Cardiac septum (tissue), 1 donor: Measurements from ENCODE around the gene SLC5A3. TPM values are rescaled to one million over a fixed set of nuclear protein-coding genes. Genes with fewer than 3 reads are reported as not detected.

Experiments used
- DNase-seq: peaks from one replicate; pipeline ENCODE4 v3.0.0-alpha.2; 2020; ENCODE audit warnings: low spot score
- intact Hi-C: fragments of 100-400 bp; cut with DNase I; formaldehyde crosslinking; loops from one replicate; pipeline ENCODE4 v1.14.0; 2022
- long read RNA-seq: library from polyadenylated mRNA; unstranded; transcript quantifications from one replicate; pipeline ENCODE4 v2.0.0, GENCODE V29; 2021
- total RNA-seq: library from RNA; stranded (reverse); fragmentation: NEBNext Ultra II Directional; extraction: Animal tissue kit (Norgen Biotek cat#: 25700); gene quantifications from one replicate; pipeline ENCODE4 v1.2.1, GENCODE V29; 2021
- donor health status: DM: no; HTN: no; CAD: no.

SLC5A3 gene
- 5.0 TPM for total RNA-seq
- long read RNA-seq, full-length matches to known transcripts = 2 of 5 reads
- long read RNA-seq, partial matches to known transcripts = 0 of 5 reads
- long read RNA-seq, other reads (novel, unspliced or antisense) = 3 of 5 reads

DNA sequence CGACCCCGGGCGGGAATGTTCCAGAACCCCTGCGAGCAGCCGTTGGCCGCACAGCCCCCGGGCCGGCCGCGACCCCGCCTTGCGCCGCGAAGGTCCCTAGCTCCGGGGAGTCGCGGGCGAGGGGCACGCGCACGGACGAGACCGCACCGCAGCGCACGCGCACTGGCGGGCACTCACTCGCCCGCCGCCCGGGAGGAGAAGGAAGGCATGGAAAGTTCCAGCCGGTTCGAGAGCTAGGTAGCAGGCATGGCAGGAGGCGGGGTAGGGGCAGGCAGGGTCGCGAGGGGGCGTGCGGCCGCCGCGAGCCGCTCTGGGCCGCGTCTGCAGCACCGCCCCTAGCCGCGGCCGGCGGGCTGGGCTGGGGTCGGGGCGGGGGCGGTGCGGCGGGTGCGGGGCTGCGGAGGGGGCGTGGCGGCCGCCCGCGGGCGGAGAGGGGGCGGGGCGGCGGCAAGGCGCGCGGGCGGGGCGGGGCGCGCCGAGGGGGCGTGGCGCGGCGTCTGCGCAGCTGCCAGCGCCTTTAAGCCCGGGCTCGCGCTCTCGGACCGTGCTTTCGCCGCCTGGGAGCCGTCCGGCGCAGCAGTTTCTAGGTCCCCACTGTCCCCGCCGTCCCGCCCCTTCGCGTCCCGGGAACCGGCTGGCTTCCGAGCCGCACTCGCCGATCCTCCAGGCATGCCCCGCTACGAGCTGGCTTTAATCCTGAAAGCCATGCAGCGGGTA lies at the start of gene SLC5A3, which contains the start of gene MRPS6:
Gene SLC5A3, plus strand, starts transcription at position 547 of the 717 bp plus-strand sequence. CDS start 21,621 bp downstream, outside the sequence.
Gene MRPS6, plus strand, starts transcription at position 547 of the 717 bp plus-strand sequence. Its CDS starts 123 bp downstream, at position 670.
- peak; percentile 94 for DNase-seq
- intact Hi-C loops = loop anchor here (5.0 kb wide), 5 partner anchors 54 to 274 kb away; no protein-coding TSS in a partner anchor

DNA sequence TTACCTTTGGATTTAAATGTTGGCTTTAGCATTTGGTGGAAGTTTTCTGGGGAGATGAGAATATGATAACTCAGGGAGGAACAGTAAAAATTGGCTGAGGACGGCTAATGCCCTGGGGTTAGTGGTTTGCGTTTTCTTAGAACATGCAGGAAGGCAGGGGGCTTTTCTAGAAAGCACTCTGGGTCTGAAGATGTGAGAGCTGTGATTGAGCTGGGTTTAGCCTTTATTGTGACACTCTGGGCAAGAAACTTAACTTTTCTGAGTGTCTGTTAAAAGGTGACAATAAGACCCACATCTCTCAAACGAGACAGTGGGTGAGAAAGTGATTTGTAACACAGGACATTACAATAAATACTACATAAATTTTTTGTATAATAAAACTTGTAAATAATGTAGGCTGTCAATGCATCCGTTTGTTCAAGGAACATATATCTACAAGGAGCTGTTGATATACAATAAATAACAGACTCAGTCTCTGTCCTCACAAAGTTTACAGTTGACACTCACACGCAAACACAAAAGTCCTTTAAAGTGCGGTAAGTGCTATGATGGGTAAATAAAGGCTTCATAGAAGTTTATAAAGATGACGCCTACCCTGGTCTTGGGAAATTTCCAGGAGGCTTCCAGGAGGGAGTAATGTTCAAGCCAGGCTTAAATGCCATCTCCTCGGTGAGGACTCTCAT lies 49.5 kb upstream of the SLC5A3 start:
- intact Hi-C loops = no loop called here

DNA sequence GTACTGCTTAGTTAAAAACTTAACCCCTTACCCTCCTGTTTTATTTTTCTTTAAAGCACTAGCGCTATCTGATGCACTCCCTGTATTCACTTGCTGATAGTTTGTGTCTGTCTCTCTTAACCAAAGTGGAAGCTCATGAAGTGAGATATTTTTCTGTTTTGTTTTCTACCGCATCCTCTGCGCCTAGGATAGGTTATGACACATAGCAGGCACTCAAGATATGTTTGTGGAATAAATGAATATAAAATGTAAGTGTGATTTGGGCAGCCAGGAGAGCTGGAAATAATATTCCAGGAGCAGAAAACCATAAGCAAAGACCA lies 49.0 kb upstream of the SLC5A3 start:
- no peak for DNase-seq
- intact Hi-C loops = no loop called here

More for the DNA sequence above, 49.5 kb upstream of the SLC5A3 start:
- DNase-seq = no peak

DNA sequence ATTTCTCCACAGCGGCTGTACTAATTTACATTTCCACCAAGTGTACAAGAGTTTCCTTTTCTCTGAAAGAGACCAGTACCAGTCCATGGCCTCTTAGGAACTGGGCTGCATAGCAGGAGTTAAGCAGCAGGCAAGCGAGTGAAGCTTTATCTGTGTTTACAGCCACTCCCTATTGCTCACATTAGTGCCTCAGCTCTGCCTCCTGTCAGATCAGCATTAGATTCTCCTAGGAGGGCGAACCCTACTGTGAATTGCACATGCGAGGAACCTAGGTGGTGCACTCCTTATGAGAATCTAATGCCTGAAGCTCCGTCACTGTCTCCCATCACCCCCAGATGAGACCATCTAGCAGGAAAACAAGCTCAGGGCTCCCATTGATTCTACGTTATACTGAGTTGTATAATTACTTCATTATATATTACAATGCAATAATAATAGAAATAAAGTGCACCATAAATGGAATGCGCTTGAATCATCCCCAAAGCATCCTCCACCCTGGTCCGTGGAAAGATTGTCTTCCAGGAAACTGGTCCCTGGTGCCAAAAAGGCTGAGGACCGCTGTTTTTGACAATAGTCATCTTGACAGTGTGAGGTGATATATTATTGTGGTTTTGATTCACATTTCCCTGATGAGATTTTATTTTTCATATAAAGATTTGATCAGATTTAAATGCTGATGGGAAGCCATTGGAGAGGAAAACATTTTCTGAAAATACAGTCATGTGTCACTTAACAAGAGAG lies 45.5 kb upstream of the SLC5A3 start:
- no peak for DNase-seq
- intact Hi-C loops = no loop called here

DNA sequence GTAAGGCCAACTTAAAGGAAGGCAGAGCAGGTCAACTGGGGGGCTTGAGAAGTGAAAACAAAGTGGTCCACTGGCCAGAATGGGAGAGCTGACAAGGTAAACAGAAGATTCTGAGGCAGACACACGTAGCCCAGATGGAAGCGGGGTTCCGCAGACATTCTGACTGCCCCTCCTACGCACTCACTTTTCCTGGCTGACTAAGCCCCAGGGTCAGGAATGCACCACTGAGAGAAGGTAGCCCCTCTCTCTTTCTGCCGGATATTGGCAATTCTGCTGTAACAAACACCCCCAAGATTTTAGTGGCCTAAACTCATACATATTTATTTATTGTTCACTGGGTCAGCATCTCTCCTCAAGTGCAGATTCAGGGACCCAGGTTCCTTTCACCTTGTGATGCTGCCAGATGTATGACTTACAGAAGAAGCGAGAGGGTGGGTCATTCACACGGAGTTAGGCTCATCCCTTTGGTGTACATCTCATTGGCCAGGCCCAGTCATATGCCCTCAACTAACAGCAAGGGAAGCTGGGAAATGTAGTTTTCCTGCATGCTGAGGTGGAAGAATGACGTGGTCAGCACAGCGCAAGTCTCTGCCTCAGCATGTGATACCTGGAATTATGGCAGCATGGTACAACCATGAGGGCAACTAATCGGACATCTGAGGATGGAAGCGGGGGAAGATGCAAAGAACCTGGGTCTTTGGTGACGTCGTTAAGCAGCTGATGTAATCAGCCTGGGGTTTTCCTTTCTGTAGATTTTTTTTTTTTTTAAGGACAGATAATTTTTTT lies 43.4 kb upstream of the SLC5A3 start:
- no peak for DNase-seq
- intact Hi-C loops = no loop called here

DNA sequence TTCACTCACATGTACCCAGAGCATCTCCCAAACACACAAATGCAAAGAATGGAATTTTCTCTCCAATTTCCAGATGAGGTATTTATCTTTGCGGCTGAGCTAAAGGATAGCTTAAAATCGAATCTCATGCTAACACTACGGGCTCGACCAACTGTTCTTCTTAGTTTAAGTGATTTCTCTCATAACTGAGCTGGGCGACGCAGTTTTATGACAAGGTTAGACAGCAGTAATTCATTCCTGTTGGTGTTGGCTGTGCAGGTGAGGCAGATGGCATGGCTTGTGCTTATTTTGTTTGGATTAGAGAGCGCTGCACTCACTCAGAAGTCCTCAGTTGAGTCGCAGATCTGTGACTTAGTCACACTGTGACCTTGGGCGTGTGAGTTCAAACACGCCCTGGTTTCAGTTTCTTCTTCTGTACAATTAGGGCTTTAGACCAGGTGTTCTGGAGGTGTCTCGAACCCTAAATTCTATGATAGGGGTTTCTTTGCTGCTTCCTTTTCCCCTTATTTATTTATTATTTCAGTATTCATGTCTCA lies 41.5 kb upstream of the SLC5A3 start:
- DNase-seq = no peak
- intact Hi-C loops = no loop called here

DNA sequence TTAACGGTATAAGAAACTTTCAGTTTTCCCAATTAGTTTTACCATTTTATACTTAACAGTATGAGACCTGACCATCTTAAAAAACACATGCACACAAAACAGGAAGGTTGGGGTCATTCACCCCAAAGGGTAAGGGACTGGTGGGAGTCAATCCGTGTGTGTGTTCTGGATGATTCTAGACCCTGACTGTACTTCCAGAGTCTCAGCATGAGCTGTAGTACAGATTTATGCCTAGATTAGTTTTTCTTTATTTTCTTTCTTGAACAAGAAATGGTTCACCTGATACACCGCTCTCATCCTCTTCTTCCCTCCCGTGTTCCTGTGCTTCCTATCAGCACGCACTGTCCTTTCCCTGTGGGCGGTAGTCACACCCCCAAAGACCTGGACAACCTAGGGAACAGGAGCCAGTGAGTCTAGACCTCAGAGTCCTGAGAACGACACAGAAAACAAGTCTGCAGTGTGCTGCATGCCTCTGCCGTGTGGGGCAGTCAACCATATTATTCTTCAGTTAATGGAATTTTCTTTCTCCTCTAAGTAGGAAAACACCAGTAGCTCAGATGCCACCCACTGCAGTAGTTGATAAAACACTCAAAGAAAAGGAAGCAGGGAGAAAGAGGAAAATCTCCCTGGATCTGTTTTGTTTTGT lies 38.9 kb upstream of the SLC5A3 start:
- intact Hi-C loops = no loop called here
- no peak for DNase-seq

DNA sequence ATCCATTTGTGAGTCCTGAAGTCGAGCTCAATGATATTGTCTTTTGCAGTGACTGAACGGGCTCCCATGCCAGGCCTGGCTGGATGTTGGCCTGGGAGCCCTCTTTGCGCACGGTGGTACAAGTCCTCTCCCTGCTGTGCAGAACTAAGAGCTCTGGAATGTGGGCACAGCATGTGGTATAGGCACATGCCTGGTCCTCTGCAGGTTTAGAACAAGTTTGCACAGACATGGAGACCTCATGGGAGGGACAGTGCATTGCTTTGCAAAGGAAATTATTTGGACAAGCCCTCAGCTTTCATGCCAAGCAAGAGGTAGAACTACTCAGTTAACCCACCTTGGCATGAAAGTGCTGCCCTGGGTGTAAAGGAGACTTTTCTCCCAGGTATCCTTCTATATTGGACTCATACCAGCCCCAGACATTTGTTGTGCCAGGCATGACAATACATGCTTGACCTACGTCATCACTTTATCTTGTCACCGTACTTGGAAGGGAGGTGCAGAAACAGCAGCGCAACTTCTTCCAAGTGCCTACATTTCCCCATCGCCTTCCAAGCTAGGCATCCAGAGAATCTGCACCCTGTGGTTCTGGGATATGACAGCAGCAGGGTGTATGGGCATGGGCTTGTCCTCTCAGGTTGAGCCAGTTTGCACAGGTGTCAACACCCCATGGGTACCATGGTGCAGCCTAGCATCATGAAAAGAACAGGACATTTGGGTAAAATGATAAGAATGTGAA lies 37.6 kb upstream of the SLC5A3 start:
- no peak for DNase-seq
- intact Hi-C loops = no loop called here

DNA sequence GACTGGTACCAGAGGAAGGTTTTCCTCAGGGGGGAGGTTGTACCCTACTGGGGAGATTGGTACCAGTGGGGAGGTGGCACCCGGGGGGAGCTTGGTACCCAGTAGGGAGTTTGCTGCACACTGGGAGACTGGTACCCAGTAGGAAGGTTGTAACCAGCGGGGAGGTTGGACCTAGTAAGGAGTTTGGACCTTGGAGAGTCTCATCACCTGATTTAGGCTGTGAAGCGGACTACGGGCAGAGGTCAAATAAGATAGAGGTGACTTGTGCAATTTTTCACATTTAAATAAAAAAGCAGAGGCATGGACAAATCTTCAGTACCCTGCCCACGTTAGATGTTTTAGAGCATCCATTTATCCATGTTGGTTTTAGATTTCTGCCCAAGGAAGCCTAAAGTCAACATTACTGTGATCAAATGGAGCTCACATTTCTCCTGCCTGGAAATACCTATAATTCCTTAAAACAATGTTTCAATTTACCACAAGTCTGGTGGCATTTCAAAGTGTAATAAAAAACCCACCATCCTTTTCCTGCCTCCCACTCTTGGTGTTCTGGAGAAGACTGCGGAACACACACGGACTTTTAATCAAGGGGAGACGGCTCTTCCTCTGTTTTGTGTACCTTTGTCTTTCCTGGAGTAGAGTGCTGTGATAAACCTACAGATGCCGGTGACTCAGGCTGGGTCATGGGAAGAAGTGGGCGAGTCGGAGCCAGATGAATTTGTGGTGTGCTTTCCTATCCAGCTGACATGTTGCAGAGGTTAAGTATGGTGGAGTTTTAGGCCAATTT lies 36.2 kb upstream of the SLC5A3 start:
- intact Hi-C loops = no loop called here

DNA sequence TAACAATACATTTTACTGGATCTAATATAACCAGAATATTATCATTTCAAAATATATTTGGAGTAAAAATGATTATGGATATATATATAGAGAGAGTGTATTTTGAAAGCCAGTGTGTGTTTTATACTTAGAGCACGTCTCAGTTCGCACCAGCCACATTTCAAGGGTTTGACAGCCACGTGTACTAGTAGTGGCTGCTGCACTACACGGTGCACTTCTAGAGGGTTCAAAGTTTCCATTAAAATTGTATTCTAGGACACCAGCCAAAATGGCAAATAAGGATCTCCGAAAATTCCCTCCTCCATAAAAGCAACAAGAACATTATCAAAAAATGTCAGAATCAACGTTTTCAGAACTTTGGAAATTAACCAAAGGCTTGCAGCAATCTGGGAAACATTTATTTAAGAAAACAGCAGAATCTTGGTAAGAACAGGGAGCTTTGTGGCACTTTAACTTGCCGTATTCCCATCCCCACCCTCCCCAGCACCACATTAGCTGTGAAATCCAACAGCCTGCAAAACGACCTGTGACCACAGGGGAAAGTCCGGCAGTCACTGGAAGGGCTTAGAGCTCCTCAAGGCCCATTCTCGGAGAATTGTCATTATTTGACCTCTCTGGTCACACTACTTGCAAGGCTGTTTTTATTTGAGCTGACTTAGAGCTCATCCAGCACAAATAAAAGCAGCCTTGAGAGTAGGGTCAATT lies 33.5 kb upstream of the SLC5A3 start:
- intact Hi-C loops = no loop called here
- DNase-seq = no peak

More for the DNA sequence above, 36.2 kb upstream of the SLC5A3 start:
- no peak for DNase-seq

DNA sequence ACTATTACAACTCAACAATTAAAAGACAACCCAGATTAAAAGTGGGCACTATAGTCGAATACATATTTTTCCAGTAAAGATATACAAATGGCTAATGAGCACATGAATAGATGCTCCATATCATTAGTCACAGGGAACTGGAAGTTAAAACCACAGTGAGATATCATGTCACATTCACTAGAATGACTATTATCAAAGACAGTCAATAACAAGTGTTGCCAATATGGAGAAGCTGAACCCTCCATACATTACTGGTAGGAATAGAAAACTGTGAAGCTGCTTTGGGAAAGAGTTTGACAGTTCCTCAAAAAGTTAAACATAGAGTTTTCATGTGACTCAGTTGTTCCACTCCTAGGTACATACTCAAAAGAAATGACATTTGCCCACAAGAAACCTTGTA lies 30.6 kb upstream of the SLC5A3 start:
- intact Hi-C loops = no loop called here
- no peak for DNase-seq

DNA sequence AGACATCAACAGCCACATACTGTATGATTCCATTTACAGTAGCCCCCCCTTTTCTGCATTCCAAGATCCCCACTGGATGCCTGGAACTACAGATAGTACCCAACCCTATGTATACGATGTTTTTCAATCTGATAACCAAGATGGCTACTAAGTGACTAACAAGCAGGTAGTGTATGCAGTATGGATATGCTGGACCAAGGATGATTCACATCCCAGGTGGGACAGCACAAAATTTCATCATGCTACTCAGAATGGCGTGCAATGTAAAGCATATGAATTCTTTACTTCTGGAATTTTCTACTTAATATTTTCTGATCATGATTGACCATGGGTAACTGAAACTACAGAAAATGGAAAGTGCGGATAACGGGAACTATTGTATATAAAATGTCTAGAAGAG lies 30.0 kb upstream of the SLC5A3 start:
- intact Hi-C loops = no loop called here
- DNase-seq = no peak

DNA sequence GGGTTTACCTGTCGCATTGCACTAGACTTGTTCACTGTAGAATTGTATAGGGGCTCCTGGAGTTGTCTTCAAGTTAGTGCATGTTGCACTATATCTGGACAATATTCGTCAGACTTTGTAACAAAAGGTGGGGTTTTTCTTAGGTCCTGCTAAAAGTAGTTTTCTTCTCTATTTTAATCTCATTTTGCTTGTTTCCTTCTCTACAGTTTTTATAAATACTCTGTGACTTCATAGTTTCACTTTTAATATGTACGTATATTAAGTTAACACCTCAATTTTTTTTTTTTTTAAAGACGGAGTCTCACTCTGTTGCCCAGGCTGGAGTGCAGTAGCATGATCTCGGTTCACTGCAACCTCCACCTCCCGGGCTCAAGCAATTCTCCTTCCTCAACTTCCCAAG lies 26.5 kb upstream of the SLC5A3 start:
- intact Hi-C loops = no loop called here
- DNase-seq = no peak

DNA sequence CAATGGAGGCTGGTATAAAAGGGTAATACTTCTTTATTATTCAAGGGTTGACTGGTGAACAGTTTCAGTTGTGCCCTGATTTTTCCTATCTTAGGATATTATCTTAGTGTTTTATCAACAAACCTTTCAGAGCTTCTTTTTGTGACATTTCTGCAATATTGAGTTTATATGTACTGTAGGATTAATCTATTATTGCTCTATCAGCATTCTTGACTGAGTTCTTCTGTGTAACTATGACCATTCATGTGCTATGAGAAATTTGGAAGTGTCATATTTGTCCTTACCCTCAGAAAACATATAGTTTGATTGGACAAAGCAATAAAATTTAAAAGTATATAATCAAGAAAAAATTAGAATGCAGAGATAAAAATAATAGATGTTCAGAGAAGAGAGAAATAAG lies 25.5 kb upstream of the SLC5A3 start:
- intact Hi-C loops = no loop called here
- no peak for DNase-seq

DNA sequence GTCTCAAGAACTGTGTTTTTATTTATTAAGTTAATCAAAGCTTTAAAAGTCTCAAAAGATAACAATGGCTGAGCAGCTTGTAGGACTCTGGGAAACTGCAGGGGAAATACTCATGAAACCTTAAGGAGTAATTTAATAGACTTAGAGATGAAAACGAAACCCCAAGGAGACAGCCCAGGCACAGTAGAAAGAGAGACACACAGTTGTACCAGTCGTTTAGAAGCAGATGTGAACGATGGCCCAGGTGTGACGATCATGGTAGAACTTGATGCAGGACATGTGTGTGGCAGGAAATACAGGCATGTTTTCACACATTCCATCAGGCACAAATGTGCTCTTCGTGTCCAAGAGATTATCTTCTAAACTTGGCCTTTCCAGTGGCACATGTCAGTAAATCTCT lies 21.2 kb upstream of the SLC5A3 start:
- intact Hi-C loops = no loop called here
- DNase-seq = no peak

DNA sequence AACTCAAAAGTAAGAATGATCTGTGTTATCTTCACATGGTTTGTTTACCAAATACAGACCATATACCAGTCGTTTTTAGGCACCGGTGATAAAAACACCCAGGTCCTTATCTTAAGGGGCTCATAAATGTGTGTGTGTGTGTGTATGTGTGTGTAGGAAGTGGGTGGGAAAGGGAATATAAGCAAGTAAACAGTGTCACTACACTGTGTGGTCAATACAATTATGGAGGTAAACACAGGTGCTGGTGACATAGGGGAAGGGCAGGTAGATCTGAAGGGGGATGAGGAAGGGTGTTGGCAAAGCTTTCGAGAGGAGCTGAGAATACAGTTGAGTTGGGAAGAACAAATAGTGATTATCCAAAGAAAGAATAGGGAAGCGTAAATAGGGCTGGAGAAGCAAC lies 19.1 kb upstream of the SLC5A3 start:
- no peak for DNase-seq
- intact Hi-C loops = no loop called here

DNA sequence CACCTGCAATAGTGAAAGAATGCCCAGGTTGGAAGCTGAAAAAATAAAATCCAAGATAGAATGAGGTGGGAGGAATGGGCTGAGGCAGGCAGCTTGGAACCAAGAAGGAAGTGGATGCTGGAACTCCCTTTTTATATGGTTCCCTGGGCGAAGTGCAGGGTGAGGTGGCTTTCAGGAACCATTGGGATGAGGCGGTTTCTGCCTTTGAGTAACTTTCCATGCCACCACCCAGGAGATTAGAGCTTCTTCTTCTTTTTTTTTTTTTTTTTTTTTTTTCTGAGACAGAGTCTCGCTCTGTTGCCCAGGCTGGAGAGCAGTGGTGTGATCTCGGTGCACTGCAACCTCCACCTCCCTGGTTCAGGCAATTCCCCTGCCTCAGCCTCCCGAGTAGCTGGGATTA lies 17.8 kb upstream of the SLC5A3 start:
- intact Hi-C loops = no loop called here
- no peak for DNase-seq
